ENCODE data around the gene GRID2IP. TPM values are rescaled to one million over a fixed set of nuclear protein-coding genes. Genes with fewer than 3 reads are reported as not detected.

GRID2IP gene
- total and polyA plus RNA-seq, 2 of the 8 experiments (the other 6 are each of a cell fraction or from before 2014, with no cell fraction given): 0.80 to 1.3 TPM

GRCh38 chr7:6571160-6571779 is 20.0 kb upstream of the GRID2IP start (continued):
- no peak for TF ChIP-seq CHD7 (IDR thresholded peaks at IDR 0.05; ENCODE audit: insufficient replicate concordance, low read length)
